ENCODE measurements around the gene PHLDB1.

The PHLDB1 gene

DNA sequence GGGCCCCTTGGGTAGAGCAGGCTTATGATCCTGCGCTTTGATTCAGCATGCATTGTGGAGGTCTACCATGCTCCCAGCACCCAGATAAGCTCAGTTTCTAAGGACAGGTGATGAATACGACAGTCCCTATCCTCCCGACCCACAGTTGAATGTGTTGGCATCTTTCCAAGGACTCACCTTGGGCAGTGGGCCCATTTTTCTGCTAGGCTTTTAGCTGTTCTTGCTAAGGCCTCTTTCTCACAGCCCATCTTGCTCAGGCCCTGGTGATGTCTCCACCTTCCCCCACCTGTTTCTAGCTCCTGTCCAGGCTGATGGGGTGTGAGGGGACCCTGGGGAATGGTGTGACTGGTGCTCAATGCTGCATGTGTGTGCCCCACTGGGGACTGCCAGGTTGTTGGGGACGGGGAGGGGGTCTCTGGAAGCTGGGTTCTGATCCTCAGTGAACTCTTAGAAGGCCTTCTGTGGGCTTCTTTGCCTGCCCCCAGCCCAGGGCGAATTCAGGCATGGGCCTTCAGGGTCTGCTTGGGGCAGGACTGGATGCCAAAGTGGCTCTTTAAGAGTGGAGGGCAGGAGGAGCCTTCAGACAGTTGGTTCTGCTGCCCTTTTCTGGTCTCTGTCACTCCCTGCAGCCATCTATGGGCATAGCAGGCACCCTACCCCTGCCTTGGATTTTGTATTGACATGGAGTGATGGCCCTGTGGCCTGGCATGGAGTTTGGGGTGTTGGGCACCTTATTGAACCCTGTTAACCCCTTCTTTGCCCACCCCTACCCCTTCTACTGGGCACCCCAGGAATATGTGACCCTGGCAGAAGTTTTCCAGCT, 33.1 kb downstream of the PHLDB1 start:
- no peak for FAIRE-seq

GRCh38 chr11:118641397-118642019, 34.1 kb downstream of the PHLDB1 start:
- FAIRE-seq: no peak

DNA sequence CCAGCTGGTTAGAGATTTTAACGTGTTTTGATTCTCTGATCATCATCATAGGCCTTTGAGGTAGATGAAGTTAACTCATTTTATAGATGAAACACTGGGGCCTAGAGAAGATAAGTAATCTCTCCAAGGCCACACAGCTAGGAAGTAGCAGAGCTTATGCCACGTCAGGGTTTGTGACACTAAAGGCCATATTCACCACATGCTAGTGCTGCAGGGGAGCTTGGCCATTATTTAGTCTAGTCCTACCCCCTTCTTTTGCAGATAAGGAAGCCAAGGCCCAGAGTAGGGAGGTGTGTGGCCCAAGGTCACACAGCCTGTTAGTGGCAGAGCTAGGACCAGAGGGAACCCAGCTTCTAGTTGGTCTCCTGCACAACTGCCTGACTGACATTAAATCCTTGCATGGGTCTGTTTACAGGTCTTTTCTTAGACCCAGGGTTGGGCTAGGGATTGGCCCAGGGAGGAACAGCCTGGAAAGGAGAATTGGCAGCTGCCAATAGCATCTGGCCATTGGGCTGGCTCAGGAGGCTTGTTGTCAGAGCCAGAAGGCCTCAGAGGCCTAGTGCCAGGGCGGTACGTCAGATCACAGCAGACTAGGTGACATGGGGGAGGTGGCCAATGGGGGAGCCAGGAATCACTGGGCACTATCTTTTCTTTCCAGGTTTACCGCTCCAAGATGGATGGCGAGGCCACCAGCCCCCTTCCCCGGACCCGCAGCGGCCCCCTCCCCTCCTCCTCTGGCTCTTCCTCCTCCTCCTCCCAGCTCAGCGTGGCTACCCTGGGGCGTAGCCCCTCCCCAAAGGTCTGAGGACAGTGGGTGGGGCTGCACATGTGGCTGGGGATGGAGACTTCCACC, 36.0 kb downstream of the PHLDB1 start:
- FAIRE-seq: no peak

DNA sequence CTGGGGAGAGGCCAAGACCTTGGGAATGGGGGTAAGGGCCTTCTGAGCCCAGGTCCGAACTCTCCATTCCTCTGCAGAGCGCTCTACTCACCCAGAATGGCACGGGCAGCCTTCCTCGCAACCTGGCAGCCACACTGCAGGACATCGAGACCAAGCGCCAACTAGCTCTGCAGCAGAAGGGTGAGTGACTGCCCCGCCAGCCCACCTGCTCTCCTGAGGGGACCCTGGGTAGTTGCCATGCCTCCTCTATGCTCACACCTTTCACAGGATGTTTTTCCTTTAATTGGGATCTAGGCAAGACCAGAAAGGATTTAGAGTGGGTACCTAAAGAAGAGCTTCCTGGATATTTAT, 36.6 kb downstream of the PHLDB1 start:
- no peak for FAIRE-seq

- no peak for FAIRE-seq
Observed at GRCh38 chr11:118644496-118644895, 37.1 kb downstream of the PHLDB1 start.

- FAIRE-seq: no peak
Observed at GRCh38 chr11:118645066-118645715, 37.8 kb downstream of the PHLDB1 start.

- FAIRE-seq: no peak
Observed at GRCh38 chr11:118646393-118646792, 39.0 kb downstream of the PHLDB1 start.

DNA sequence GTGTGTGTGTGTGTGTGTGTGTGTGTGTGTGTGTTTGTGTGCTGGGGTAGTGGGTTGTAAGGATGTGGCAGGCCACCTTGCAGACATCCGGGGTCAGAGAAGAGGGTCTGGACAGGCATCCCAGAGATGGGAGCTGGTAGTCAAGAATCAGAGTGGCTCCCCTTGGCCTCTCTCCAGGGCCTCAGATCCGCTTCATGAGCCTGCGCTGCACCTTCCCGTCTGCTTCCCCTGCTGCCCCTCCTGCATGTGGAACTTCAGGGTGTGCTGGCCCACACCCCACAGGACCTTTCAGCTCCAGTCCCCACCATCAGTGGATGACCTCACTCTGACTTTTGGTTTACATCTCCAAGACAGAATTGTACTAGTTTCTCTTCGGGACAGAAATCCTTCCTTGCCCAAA, 40.9 kb downstream of the PHLDB1 start:
- no peak for FAIRE-seq

DNA sequence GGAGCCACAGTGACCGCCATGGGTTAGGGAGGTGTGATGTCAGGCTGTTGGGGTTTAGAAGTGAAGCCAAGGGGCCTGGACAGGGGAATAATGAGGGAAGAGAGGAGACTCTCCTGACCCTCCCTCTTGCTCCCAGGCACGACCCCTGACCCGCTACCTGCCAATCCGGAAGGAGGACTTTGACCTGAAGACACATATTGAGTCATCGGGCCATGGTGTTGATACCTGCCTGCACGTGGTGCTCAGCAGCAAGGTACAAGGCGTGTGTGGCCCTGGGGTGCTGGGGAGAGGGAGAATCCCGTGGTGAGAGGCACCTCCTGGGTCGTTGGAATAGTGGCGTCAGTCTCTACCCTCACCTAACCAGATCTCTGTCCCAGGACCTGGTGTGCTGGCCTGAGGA, 42.5 kb downstream of the PHLDB1 start:
- FAIRE-seq: no peak

DNA sequence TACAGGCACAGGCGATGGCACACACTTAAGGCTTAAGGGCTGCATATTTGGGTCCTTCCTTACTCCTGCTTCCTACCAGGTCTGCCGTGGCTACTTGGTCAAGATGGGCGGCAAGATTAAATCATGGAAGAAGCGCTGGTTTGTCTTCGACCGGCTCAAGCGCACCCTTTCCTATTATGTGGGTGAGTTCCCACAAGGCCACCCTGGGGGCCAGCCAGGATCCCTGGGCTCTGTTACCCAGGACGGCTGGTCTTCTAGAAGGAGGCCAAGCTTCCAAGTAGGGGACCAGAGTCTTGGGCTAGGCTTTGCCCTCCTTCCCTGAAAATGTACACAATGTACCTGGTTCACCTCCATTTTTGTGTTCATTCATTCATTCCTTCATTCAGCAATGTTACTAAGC, 43.0 kb downstream of the PHLDB1 start:
- FAIRE-seq: no peak

DNA sequence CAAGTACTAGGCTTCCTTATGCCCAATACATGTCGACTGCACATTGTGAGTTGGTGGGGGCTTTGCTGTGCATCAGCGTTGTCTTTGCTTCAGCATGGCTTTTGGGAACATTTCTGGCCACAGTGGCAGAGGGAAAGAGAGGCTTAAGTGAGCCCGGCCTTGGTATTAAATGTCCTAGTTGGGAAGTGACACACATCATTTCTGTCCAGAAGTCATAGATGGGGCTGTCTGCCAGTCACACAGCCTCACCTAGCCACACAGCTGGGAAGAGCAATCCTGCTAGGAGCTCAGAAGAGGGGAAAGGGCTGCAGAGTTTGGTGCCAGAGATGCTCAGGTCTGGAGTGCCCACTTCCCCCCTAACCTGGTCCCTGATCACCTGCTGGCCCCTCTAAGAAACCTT, 44.4 kb downstream of the PHLDB1 start:
- FAIRE-seq: no peak

GRCh38 chr11:118652681-118653181, 45.3 kb downstream of the PHLDB1 start:
- no peak for FAIRE-seq

- no peak for FAIRE-seq
Observed at GRCh38 chr11:118653684-118654390, 46.4 kb downstream of the PHLDB1 start.

DNA sequence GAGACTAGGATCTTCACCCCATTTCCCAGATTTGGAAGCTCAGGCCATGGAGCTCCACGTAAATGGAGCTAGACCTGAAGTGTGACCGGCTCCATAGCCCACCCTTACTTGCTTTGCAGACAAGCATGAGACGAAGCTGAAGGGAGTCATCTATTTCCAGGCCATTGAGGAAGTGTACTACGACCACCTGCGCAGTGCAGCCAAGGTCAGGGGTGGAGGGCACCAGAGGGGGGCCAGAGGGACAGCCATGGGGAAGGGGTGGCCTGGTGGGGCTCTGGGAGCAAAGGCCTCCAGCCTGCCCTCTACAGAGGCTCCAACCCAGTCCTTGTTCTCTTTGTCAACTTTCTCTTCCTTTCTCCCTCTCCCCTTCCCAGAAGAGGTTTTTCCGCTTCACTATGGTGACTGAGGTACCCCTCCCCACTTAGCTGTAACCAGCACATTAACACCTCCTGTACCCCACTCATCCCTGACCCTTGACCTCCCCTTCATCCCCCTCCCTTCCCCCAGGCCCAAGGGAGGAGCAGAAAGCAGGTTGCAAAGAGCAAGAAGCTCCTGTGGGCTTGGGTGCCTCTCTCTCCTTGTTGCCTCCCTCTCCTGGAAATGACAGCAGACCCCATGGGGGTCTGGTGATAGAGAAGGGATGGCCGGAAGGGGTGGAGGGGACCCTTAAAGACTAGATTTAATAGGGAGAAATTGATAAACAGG, 48.2 kb downstream of the PHLDB1 start:
- no peak for FAIRE-seq

GRCh38 chr11:118656563-118657165, 49.2 kb downstream of the PHLDB1 start:
- FAIRE-seq: no peak

DNA sequence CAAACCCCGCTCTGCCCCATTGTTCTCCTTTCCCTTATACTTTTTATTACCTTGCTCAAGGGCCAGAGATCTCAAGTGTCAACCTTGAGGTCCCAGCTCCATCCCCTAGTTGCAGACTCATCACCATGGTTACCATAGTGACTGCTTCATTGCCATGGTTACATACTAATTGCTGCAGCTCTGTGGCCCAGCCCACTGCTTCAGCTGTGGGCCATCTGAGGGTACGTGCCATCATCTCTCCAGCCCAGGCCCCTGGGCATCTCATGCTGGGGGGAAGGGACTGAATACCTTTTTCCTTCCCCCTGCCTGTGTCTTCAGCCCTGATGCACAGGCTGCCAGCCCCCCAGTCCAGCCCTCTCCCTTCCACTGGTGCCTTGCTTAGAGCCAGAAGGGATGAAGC, 49.8 kb downstream of the PHLDB1 start:
- FAIRE-seq: no peak

GRCh38 chr11:118657709-118658428, 50.5 kb downstream of the PHLDB1 start:
- FAIRE-seq: no peak

DNA sequence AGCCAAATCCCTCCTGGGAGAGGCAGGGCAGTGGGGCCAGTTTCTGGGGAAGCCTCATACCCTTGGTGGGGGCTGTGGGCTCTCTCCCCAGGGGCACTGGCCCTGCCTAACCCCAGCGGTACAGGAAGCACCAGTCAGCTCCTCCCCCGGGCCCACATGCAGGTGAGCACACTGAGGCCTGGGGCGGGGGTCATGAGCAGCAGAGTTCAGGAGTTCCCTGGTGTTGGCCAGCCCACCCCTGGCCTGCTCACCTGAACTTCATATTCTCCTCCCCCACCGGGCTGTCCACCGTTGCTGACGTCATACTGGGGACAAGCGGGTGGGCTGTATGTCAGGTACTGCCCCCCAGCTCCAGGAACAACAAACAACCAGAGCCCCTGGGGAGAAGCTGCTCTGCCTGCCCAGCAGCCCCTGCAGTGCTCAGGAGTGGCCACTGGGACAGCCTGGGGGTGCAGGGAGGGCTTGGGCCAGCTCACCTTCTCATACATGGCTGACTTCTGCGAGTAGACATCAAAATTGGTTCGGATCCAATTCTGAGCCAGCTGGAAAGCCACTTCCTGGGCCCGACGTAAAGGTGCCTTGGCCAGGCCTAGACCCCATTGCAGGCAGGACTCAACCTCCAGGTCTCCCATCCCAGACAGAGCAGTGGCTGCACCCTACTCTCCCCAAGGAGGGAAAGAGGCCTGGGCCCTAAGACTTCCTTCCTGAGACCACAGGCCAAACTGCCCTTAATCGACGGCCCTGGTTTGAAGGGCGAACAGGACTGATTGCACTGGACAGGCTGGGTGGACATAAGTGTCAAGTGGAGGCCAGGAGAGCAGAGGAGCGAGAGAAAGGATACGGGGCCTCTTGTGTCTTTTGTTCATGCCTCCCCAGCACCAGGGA, 51.3 kb downstream of the PHLDB1 start:
- FAIRE-seq: no peak

- FAIRE-seq: no peak
Observed at GRCh38 chr11:118659314-118659952, 52.0 kb downstream of the PHLDB1 start.

Data from colon (tissue), 2 donors.